Endothelial cell of umbilical vein (primary cell): ENCODE results near the gene MMD. TPM values are rescaled to one million over a fixed set of nuclear protein-coding genes. Genes with fewer than 3 reads are reported as not detected.

Source experiments
- BruUV-seq: library from RNA; stranded (reverse); fragments of 400-500 nt; replicated peaks from 2 replicates; lab custom pipeline; 2021; lab: Mats Ljungman, UMichigan
- CTCF ChIA-PET: fragments of 300-600, 350-600 bp; sonication (Branson Sonifier 250); formaldehyde crosslinking; loops from one replicate; lab custom pipeline; 2021; ENCODE audit warnings: antibody characterized with exemption, inconsistent platforms; lab: Charles Lee
- POLR2A ChIA-PET: fragments of 300-600, 350-600 bp; sonication (Branson Sonifier 250); formaldehyde crosslinking; loops from one replicate; lab custom pipeline; 2021; ENCODE audit warnings: antibody characterized with exemption, inconsistent platforms; lab: Charles Lee
- DNase-seq: peaks from one replicate; pipeline ENCODE4 v3.0.0-alpha.2; 2011; ENCODE audit warnings: low read depth, low spot score
- FAIRE-seq: peaks from 2 replicates; lab custom pipeline; 2011; peaks lifted over from hg19 to GRCh38; lab: Jason Lieb, UNC
- H2AFZ ChIP-seq: 2 replicates; pipeline ENCODE4 v1.6.0; 2012; ENCODE audit warnings: low read depth, low read length, control low read depth, inconsistent platforms
- H3K27ac ChIP-seq: 2 replicates; pipeline ENCODE4 v1.5.1; 2011; ENCODE audit warnings: low read depth, mild to moderate bottlenecking, control low read depth, low read length, moderate library complexity; ENCODE audit not compliant: insufficient read depth
- H3K27me3 ChIP-seq, 2 experiments: 2 replicates each; pipeline versions ENCODE4 v1.6.0 to v1.6.1; 2011; ENCODE audit warnings: low read length in 2 of 2, mixed read lengths in 1 of 2; ENCODE audit not compliant: control insufficient read depth in 2 of 2, insufficient read depth in 2 of 2
- H3K36me3 ChIP-seq, 2 experiments: 2 replicates in 1 of 2; 3 replicates in 1 of 2; pipeline ENCODE4 v1.5.1; 2011; ENCODE audit warnings: low read length in 2 of 2, mild to moderate bottlenecking in 1 of 2, moderate library complexity in 1 of 2; ENCODE audit not compliant: control insufficient read depth in 2 of 2, insufficient read depth in 2 of 2; ENCODE audit errors: extremely low read depth in 1 of 2
- H3K4me1 ChIP-seq: 3 replicates; pipeline ENCODE4 v1.5.1; 2011; ENCODE audit warnings: mild to moderate bottlenecking, low read length; ENCODE audit not compliant: control insufficient read depth, insufficient read depth; ENCODE audit errors: extremely low read depth
- H3K4me2 ChIP-seq: 2 replicates; pipeline ENCODE4 v1.6.1; 2011; ENCODE audit warnings: low read length, control low read depth, mixed read lengths; ENCODE audit not compliant: insufficient read depth
- H3K4me3 ChIP-seq, 3 experiments: fragments of 200-600 bp in 1 of 3; sonication (generic), shearing (Covaris generic) in 1 of 3; replicated peaks in 1 of 3; 2 replicates each; pipeline ENCODE4 v1.5.1; 2011 to 2016; ENCODE audit warnings: control low read depth in 3 of 3, low read length in 3 of 3, mild to moderate bottlenecking in 2 of 3, inconsistent platforms in 1 of 3, low read depth in 1 of 3, moderate library complexity in 1 of 3; ENCODE audit not compliant: insufficient read depth in 1 of 3
- H3K79me2 ChIP-seq: 2 replicates; pipeline ENCODE4 v1.6.0; 2012; ENCODE audit warnings: low read length, inconsistent platforms; ENCODE audit not compliant: control insufficient read depth, insufficient read depth
- H3K9ac ChIP-seq: replicated peaks from 2 replicates; pipeline ENCODE3; 2011; ENCODE audit warnings: low read length, control low read depth; ENCODE audit not compliant: insufficient read depth; ENCODE audit errors: extremely low read depth
- H3K9me1 ChIP-seq: replicated peaks from 3 replicates; pipeline ENCODE4 v1.6.0; 2011; ENCODE audit warnings: mild to moderate bottlenecking, low read length; ENCODE audit not compliant: control insufficient read depth, insufficient read depth; ENCODE audit errors: extremely low read depth
- H3K9me3 ChIP-seq: replicated peaks from 2 replicates; pipeline ENCODE4 v1.5.1; 2012; ENCODE audit warnings: low read length, inconsistent platforms; ENCODE audit not compliant: control insufficient read depth, insufficient read depth
- H4K20me1 ChIP-seq: replicated peaks from 2 replicates; pipeline ENCODE3; 2011; ENCODE audit warnings: mild to moderate bottlenecking, low read length; ENCODE audit not compliant: control insufficient read depth, insufficient read depth; ENCODE audit errors: extremely low read depth
- CTCF ChIP-seq, 2 donors: IDR thresholded peaks; 1 replicate in 1 of 2; 2 replicates in 1 of 2; pipeline ENCODE4 v1.5.1; 2011; ENCODE audit warnings: low read length in 2 of 2, mild to moderate bottlenecking in 2 of 2, moderate library complexity in 2 of 2, control low read depth in 1 of 2, inconsistent platforms in 1 of 2, low read depth in 1 of 2; ENCODE audit not compliant: insufficient read depth in 1 of 2; ENCODE audit errors: extremely low read depth in 1 of 2
- EZH2 ChIP-seq: IDR thresholded peaks from 2 replicates; pipeline ENCODE4 v1.6.1; 2012; ENCODE audit warnings: borderline replicate concordance, low read depth, mild to moderate bottlenecking, moderate library complexity, low read length, inconsistent platforms; ENCODE audit not compliant: severe bottlenecking
- FOS ChIP-seq: IDR thresholded peaks from 2 replicates; pipeline ENCODE4 v1.6.1; 2011; ENCODE audit warnings: mild to moderate bottlenecking, low read length, moderate library complexity, borderline replicate concordance; ENCODE audit not compliant: insufficient read depth
- GATA2 ChIP-seq: IDR thresholded peaks from 2 replicates; pipeline ENCODE4 v1.7.0; 2011; ENCODE audit warnings: low read depth, mild to moderate bottlenecking, moderate library complexity, mixed read lengths, low read length; ENCODE audit not compliant: insufficient read length, insufficient read depth
- JUN ChIP-seq: IDR thresholded peaks from 2 replicates; pipeline ENCODE4 v1.6.1; 2011; ENCODE audit warnings: borderline replicate concordance, low read depth; ENCODE audit not compliant: insufficient read length, insufficient read depth
- MAX ChIP-seq: IDR thresholded peaks from 2 replicates; pipeline ENCODE4 v1.6.1; 2011; ENCODE audit not compliant: insufficient read depth, insufficient read length
- MYC ChIP-seq: IDR thresholded peaks from one replicate; pipeline ENCODE4 v1.6.1; 2011; ENCODE audit warnings: mild to moderate bottlenecking, low read depth, low read length
- POLR2A ChIP-seq: IDR thresholded peaks from 2 replicates; pipeline ENCODE4 v1.6.1; 2012; ENCODE audit warnings: low read depth, mild to moderate bottlenecking, control low read depth, low read length
- POLR2AphosphoS5 ChIP-seq: IDR thresholded peaks from 2 replicates; pipeline ENCODE4 v1.6.1; 2012; ENCODE audit warnings: low read depth, mild to moderate bottlenecking, control low read depth, low read length, moderate library complexity; ENCODE audit not compliant: insufficient read depth
- dilution Hi-C: fragments of 300-500 bp; cut with MboI; formaldehyde crosslinking; loops from one replicate; pipeline ENCODE4 v1.15.0; 2019; ENCODE audit warnings: low sequenced_read_pairs; ENCODE audit not compliant: extremely low pct_ligation_motif_present
- intact Hi-C: fragments of 100-400 bp; cut with micrococcal nuclease; formaldehyde crosslinking; loops from one replicate; pipeline ENCODE4 v1.10.0; 2022
- polyA plus RNA-seq, 4 experiments: library from polyadenylated mRNA; depleted of rRNA in 3 of 4; stranded (reverse) in 3 of 4; unstranded in 1 of 4; fragments of >200 nt; gene quantifications; 2 replicates each; pipeline versions ENCODE4 v1.2.1 to v1.2.3, GENCODE V29; 2011 to 2012; ENCODE audit warnings: missing spikeins in 1 of 4
- total RNA-seq: library from RNA; stranded (reverse); gene quantifications from 2 replicates; pipeline ENCODE4 v1.2.3, GENCODE V29; 2021

The MMD gene
- total and polyA plus RNA-seq, 2 donors (not counting 3 experiments of a cell fraction or from before 2014, with no cell fraction given), result 5.6 to 9.3 TPM

GRCh38 chr17:55360971-55361370, 60.7 kb downstream of the MMD start:
- Histone ChIP-seq H3K4me3 (no peak overlapping the region), H3K9ac (no peak overlapping the region), H3K79me2 (no peaks in the 10 kb centered on the region), H2AFZ (no peak overlapping the region), H3K4me2 (no peak overlapping the region), H3K27me3 (peaks cover 3 to 7% of the 10 kb centered on the region in 2 experiments), H3K9me1 (no peaks in the 10 kb centered on the region), H3K36me3 (no peaks in the 10 kb centered on the region), H4K20me1 (no peaks in the 10 kb centered on the region), H3K9me3 (no peaks in the 10 kb centered on the region), H3K27ac (no peak overlapping the region), H3K4me1 (no peaks in the 10 kb centered on the region)
- FAIRE-seq, result no peak
- dilution Hi-C loops, result no loop called here
- ChIA-PET CTCF (interaction anchor here (1.6 to 2.4 kb wide), 2 partner anchors 12 to 153 kb away, joined by 3 to 10 read pairs; no protein-coding TSS in a partner anchor), POLR2A (no interaction called here)
- DNase-seq, result no peak
- intact Hi-C loops, result no loop called here
- BruUV-seq, result no TSS peak
- TF ChIP-seq JUN, result no peak
- no peak for TF ChIP-seq EZH2
- no peak for TF ChIP-seq GATA2
- TF ChIP-seq FOS, result no peak
- TF ChIP-seq MYC, result no peak
- no peak for TF ChIP-seq POLR2A
- TF ChIP-seq MAX, result no peak
- no peak for TF ChIP-seq CTCF (IDR thresholded peaks at IDR 0.05; ENCODE audit: extremely low read depth in 1 of 2, insufficient read depth in 1 of 2, low read depth in 1 of 2, low read length in 2 of 2)
- TF ChIP-seq POLR2AphosphoS5, result no peak
